HepG2 (cell line): Measurements from ENCODE around the gene ZBTB14. TPM values are rescaled to one million over a fixed set of nuclear protein-coding genes. Genes with fewer than 3 reads are reported as not detected.

Experiments
- FOXP1 ChIP-seq, 2 experiments: fragments of 450-650 bp in 1 of 2; IDR thresholded peaks; 2 replicates each; pipeline ENCODE4 v1.6.1; 2017 to 2018; ENCODE audit warnings: antibody characterized with exemption in 1 of 2
- GATA4 ChIP-seq: sonication (generic); IDR thresholded peaks from 2 replicates; pipeline ENCODE4 v1.6.1; 2016; ENCODE audit warnings: antibody characterized with exemption, low read depth, borderline replicate concordance
- HMG20A ChIP-seq: IDR thresholded peaks from 2 replicates; pipeline ENCODE4 v1.6.1; 2016; ENCODE audit warnings: borderline replicate concordance
- HNRNPUL1 ChIP-seq: fragments of 200-400 bp; formaldehyde crosslinking; IDR thresholded peaks from 2 replicates; pipeline ENCODE4 v1.6.1; 2017; ENCODE audit warnings: low read depth, mild to moderate bottlenecking, low read length, moderate library complexity
- KAT2B ChIP-seq: fragments of 150-350 bp; IDR thresholded peaks from 2 replicates; pipeline ENCODE4 v1.6.1; 2014; ENCODE audit warnings: low read depth, low read length, borderline replicate concordance
- NR1H2 ChIP-seq: sonication (generic); formaldehyde crosslinking; IDR thresholded peaks from 2 replicates; pipeline ENCODE4 v1.8.1; 2022; ENCODE audit warnings: low read depth, missing genetic modification reagents, borderline replicate concordance
- NR2F6 ChIP-seq, 2 experiments: IDR thresholded peaks; 2 replicates each; pipeline ENCODE4 v1.6.1; 2016; ENCODE audit warnings: antibody characterized with exemption in 1 of 2, mild to moderate bottlenecking in 1 of 2
- POGZ ChIP-seq: sonication (generic); formaldehyde crosslinking; IDR thresholded peaks from 2 replicates; pipeline ENCODE4 v1.4.0; 2020; ENCODE audit warnings: mild to moderate bottlenecking, missing genetic modification reagents
- POLR2G ChIP-seq: fragments of 200-400 bp; formaldehyde crosslinking; IDR thresholded peaks from 2 replicates; pipeline ENCODE4 v1.6.1; 2018; ENCODE audit warnings: mild to moderate bottlenecking, low read depth, low read length, moderate library complexity
- RXRA ChIP-seq: sonication (generic); formaldehyde crosslinking; IDR thresholded peaks from 2 replicates; pipeline ENCODE4 v1.5.1; 2020; ENCODE audit warnings: missing genetic modification reagents
- ZNF280D ChIP-seq: sonication (generic); formaldehyde crosslinking; IDR thresholded peaks from 2 replicates; pipeline ENCODE4 v1.5.1; 2020; ENCODE audit warnings: mild to moderate bottlenecking, missing genetic modification reagents
- polyA plus RNA-seq, 8 experiments: library from polyadenylated mRNA; depleted of rRNA in 3 of 8; stranded (reverse) in 7 of 8; unstranded in 1 of 8; fragments of >200 nt; fragmentation: Illumina TruSeq in 4 of 8; extraction: Trizol in 4 of 8; gene quantifications; 2 replicates each; pipeline versions ENCODE4 v1.2.1 to v1.2.3, GENCODE V29; 2011 to 2016; ENCODE audit warnings: low read depth in 4 of 8, missing spikeins in 1 of 8, mixed read lengths in 1 of 8; ENCODE audit not compliant: insufficient read depth in 1 of 8
- total RNA-seq, 5 experiments: library from RNA; depleted of rRNA; stranded (reverse); fragments of >200 nt; fragmentation: Illumina TruSeq; extraction: Trizol; gene quantifications; 2 replicates each; pipeline ENCODE4 v1.2.3, GENCODE V29; 2016; ENCODE audit warnings: low read depth in 1 of 5
- TF ChIP-seq, protein P1 (sequence below): sonication (generic); formaldehyde crosslinking; IDR thresholded peaks from 2 replicates; pipeline ENCODE4 v1.4.0; 2020; ENCODE audit warnings: missing genetic modification reagents, borderline replicate concordance
- TF ChIP-seq, protein P2 (sequence below): sonication (generic); formaldehyde crosslinking; IDR thresholded peaks from 2 replicates; pipeline ENCODE4 v1.4.0; 2020; ENCODE audit warnings: missing genetic modification reagents
- TF ChIP-seq, protein P3 (sequence below), 2 experiments: sonication (generic) in 1 of 2; formaldehyde crosslinking in 1 of 2; IDR thresholded peaks; 2 replicates each; pipeline versions ENCODE4 v1.4.0 to v1.6.1; 2016 to 2020; ENCODE audit warnings: borderline replicate concordance in 1 of 2, low read depth in 1 of 2, mild to moderate bottlenecking in 1 of 2, missing genetic modification reagents in 1 of 2
- TF ChIP-seq, protein P4 (sequence below): sonication (generic); formaldehyde crosslinking; IDR thresholded peaks from 2 replicates; pipeline ENCODE4 v1.4.0; 2020; ENCODE audit warnings: missing genetic modification reagents, mild to moderate bottlenecking, borderline replicate concordance

The ZBTB14 gene
- total and polyA plus RNA-seq, 2 of the 13 experiments (the other 11 are each of a cell fraction or from before 2014, with no cell fraction given): 8.0 to 14.4 TPM

- TF ChIP-seq NR2F6 (IDR thresholded peaks at IDR 0.05) (peak; percentile 94), NR2F6 (CRISPR knock-in tag; IDR thresholded peaks at IDR 0.05) (peak; percentile 95), RXRA (CRISPR knock-in tag) (peak; percentile 36; the same call in 1 of the 2 replicates), HNRNPUL1 (no peak), FOXP1 (IDR thresholded peaks at IDR 0.05) (no peak), FOXP1 (CRISPR knock-in tag; IDR thresholded peaks at IDR 0.05) (peak; percentile 59; the same call in 1 of the 2 replicates), NR1H2 (CRISPR knock-in tag) (no peak), GATA4 (peak; percentile 48; the same call in 1 of the 2 replicates), ZNF280D (CRISPR knock-in tag) (no peak), HMG20A (CRISPR knock-in tag) (peak; percentile 30; the same call in 1 of the 2 replicates), KAT2B (no peak), POLR2G (no peak), POGZ (CRISPR knock-in tag) (0 out of 2 replicates have a peak, but pooled peaks have one; percentile 26)
- TF ChIP-seq, protein P1, sequence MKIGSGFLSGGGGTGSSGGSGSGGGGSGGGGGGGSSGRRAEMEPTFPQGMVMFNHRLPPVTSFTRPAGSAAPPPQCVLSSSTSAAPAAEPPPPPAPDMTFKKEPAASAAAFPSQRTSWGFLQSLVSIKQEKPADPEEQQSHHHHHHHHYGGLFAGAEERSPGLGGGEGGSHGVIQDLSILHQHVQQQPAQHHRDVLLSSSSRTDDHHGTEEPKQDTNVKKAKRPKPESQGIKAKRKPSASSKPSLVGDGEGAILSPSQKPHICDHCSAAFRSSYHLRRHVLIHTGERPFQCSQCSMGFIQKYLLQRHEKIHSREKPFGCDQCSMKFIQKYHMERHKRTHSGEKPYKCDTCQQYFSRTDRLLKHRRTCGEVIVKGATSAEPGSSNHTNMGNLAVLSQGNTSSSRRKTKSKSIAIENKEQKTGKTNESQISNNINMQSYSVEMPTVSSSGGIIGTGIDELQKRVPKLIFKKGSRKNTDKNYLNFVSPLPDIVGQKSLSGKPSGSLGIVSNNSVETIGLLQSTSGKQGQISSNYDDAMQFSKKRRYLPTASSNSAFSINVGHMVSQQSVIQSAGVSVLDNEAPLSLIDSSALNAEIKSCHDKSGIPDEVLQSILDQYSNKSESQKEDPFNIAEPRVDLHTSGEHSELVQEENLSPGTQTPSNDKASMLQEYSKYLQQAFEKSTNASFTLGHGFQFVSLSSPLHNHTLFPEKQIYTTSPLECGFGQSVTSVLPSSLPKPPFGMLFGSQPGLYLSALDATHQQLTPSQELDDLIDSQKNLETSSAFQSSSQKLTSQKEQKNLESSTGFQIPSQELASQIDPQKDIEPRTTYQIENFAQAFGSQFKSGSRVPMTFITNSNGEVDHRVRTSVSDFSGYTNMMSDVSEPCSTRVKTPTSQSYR (CRISPR knock-in tag): peak; percentile 72; the same call in 1 of the 2 replicates
- TF ChIP-seq, protein P2, sequence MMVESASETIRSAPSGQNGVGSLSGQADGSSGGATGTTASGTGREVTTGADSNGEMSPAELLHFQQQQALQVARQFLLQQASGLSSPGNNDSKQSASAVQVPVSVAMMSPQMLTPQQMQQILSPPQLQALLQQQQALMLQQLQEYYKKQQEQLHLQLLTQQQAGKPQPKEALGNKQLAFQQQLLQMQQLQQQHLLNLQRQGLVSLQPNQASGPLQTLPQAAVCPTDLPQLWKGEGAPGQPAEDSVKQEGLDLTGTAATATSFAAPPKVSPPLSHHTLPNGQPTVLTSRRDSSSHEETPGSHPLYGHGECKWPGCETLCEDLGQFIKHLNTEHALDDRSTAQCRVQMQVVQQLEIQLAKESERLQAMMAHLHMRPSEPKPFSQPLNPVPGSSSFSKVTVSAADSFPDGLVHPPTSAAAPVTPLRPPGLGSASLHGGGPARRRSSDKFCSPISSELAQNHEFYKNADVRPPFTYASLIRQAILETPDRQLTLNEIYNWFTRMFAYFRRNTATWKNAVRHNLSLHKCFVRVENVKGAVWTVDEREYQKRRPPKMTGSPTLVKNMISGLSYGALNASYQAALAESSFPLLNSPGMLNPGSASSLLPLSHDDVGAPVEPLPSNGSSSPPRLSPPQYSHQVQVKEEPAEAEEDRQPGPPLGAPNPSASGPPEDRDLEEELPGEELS (CRISPR knock-in tag): peak; percentile 80
- TF ChIP-seq, protein P3, sequence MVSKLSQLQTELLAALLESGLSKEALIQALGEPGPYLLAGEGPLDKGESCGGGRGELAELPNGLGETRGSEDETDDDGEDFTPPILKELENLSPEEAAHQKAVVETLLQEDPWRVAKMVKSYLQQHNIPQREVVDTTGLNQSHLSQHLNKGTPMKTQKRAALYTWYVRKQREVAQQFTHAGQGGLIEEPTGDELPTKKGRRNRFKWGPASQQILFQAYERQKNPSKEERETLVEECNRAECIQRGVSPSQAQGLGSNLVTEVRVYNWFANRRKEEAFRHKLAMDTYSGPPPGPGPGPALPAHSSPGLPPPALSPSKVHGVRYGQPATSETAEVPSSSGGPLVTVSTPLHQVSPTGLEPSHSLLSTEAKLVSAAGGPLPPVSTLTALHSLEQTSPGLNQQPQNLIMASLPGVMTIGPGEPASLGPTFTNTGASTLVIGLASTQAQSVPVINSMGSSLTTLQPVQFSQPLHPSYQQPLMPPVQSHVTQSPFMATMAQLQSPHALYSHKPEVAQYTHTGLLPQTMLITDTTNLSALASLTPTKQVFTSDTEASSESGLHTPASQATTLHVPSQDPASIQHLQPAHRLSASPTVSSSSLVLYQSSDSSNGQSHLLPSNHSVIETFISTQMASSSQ (IDR thresholded peaks at IDR 0.05; ENCODE audit: low read depth): peak; percentile 38; the same call in 1 of the 2 replicates
- TF ChIP-seq, protein P3 (CRISPR knock-in tag; IDR thresholded peaks at IDR 0.05; ENCODE audit: borderline replicate concordance): peak; percentile 58; the same call in 1 of the 2 replicates
- TF ChIP-seq, protein P4, sequence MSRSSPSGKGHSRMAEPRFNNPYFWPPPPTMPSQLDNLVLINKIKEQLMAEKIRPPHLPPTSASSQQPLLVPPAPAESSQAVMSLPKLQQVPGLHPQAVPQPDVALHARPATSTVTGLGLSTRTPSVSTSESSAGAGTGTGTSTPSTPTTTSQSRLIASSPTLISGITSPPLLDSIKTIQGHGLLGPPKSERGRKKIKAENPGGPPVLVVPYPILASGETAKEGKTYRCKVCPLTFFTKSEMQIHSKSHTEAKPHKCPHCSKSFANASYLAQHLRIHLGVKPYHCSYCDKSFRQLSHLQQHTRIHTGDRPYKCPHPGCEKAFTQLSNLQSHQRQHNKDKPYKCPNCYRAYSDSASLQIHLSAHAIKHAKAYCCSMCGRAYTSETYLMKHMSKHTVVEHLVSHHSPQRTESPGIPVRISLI: peak; percentile 92
These were observed 8.1 kb upstream of the ZBTB14 start (continued) for GRCh38 chr18:5303636-5304035.
